HG03159 (cell line): ENCODE data around the gene TTC34.

Experiments
- ATAC-seq: cut with Tn5 transposase; IDR thresholded peaks from one replicate; pipeline ENCODE4 v1.9.1; 2021; ENCODE audit warnings: mild to moderate bottlenecking, moderate library complexity; ENCODE audit not compliant: unreplicated experiment

Gene TTC34

DNA sequence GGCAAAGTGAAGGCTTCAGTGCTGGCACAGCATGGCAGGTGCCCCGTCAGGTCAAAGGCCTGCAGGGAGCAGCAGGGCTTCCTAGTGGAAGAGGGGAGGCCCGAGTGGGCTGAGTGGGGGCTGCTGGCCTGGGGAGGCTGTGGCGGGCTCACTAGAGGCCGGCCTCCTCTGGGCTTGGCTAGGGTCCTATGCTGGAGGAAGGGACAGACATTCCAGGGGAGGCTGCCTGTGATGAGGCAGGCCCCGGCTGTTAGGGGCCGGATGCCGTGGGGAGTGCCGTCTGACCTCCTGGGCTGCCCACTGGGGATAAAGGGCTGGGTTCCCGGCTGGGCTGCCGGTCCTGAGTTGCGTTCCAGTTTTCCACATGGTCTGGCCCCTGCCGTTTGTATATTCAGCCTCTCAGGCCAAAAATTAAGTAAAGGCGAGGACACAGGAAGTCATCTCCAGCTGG lies 193.8 kb downstream of the TTC34 start:
- ATAC-seq = no peak

DNA sequence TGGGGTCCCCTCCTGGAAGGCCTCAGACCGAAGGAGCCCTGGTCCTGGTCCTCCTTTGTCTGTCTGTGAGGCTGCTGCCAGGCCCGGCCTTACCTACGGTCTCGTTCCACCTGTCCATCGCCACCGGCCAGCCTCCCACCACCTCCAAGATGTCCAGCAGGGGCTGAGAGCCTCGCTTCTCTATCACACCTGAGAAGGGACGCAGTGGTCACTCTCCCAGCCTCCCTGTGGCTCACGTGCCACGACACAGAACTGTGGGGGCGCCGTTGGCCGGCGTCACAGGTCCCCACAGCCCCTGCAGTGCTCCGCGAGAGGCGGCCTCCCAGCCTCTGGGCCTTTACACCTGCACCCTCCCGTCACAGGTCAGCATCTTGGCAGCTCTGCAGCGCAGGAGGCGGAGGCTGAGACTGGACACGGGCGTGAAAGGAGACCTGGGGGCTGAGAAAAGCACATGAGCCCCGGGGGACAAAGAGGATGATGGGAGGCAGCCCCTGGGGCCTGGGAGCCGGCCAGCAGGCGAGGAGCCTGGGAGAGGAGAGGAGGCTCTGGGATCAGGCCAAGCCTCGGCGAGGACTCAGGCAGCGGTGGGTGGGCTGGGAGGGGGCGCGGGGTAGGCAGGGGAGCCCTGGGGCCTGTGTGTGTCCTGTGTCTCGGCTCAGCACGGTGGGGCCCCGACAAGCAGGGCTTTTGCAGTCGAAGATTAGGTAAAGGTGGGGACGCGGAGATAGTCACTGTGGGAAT lies 194.4 kb downstream of the TTC34 start:
- no peak for ATAC-seq

DNA sequence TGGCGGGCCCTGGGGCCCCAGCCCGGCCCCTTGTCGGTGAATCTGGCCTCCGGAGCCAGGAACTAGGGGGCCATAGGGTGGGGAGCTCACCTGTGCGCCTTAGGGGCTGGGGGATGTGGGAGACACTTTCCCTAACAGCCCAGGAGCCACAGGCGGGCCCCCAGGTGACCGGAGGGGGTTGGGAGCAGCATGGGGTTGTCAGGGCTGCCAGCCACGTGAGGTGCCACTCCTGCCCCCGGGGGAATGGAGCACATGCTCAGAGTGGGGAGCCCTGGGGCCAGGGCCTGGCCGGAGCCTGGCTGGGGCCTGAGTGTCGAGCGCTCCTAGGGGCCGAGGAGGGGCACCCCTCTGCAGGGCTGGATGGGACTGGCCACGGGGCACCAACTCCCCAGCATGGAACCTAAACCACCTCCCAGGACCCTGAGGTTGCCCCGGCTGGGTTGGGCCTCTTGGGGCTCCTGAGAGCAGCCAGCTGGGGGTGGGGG lies 195.1 kb downstream of the TTC34 start:
- no peak for ATAC-seq

DNA sequence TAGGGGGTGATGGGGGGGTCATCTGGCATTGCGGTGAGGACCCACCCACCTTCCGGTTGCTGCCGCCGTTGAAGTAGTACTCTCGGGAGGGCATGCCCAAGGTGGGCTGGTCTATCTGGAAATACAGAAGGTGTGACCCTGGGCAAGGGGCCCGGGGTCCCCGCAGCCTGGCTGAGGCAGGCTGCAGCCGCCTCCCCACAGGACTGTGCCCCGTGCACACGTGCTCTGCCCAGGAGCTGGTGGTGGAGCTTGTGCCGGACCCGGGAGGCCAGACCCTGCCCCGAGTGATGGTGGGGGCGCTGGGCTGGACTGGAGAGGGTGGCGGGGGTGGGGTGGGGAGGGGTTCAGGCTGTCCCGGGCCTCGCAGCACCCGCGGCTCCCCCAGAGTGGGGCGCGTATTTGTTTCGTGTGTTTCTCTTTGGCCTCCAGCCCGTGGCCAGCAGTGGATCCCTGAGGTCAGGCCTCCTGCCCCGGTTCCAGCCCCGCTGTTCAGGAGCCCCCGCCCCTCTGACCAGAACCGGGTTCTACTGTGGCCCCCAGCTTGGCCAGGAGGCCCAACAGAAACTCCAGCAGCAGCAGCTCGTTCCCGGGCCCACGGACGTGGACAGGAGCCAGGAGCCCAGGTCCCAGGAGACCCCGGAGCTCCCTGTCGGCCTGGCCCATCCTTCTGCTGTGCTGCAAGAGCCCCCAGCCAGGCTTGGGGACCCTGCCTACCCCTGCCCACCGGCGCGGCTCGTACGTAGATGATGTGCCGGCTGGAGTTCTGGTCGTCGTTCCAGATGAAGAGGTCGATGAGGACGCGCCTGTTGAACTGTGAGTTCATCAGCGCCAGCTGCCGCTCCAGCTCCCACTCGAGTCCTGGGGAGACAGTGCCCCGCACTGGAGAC lies 195.7 kb downstream of the TTC34 start:
- no peak for ATAC-seq

DNA sequence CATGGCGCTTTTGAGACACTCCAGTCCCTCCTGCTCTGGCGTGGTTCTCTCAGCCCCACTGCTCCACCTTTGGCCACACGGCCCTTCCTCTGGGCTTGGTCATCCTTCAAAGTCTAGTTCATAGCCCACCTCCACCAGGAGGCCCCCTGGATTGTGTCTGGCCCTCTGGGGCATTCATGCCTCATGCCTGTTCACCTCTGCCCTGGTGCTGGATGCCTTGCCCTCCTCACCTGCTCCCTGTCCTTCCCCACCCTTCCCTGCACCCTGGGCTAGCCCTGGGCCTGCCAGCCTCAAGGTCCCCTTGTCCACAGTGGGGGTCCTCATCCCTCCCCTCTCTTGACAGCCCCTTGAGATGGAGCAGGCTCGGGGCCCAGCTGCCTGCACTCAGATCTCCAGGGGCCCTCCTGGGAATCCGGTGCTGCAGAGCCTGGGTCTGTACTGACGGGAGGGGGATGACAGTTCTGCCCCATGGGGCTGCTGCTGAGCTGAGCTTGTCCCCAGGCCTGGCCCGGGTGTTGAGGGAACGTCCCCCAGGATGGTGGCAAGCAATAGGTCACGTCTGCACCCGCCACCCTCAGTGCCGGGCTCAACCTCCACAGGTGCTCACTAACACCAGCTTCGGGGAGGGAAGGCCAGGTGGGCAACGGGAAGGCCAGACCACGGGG lies 196.5 kb downstream of the TTC34 start:
- ATAC-seq = no peak

DNA sequence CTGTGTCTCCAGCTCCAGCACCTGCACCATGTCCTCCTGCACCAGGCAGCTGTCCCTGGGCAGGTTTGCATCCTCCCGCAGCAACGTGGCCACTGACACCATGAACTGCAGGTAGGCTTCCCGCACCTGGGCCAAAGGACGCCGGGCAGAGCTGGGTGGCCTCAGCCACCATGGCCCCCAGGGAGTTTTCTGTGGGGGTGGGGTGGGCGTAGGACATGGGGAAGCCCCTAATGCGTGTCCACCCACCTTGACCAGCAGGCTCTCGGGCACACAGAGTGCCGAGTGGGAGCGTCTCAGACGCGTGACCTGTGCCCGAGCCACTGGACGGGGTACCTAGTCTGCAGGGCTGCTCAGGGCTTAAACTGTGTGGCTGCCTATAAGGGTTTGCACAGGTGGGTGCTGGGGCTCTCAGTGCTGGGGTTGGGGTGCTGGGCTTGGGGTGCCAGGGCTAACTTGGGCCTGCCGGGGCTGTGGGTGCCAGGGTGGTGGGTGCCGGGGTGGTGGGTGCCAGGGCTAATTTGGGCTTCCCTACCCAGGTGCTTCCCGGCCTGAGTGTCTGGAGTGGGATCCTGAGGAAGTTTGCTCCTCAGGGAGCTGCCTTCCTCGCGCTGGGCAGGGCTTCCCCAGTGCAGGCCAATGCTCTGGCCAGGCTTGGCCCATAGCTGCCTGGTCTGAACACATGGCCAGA lies 197.2 kb downstream of the TTC34 start:
- no peak for ATAC-seq

DNA sequence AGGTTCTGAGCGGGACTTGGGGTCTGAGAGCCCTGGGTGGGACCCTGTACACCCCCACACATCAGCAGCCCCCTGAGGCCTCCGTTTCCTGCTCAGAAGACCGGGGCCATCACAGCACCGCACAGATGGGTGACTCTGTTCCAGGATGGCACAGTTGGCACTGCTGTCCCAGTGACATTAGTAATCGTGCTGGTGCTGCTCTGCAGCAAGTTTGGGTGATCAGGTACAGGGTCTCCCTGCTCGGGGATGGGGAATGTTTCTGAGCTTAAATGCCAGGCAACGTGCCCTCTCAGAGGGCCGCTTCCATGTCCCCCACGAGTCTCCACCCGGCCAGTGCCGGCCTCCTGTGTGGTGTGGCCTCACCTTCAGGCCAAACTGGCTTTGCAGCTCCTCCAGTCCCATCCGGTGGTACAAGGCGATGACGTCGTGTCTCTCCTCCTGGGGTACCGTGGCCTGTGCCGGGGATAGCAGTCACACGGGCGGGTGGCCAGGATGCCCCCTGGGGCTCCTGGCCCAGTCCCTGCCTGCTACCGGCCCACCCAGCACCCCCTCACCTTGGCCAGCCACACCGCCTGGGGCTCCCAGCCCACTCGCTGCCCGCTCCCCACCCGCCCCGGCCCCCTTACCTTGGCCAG lies 197.9 kb downstream of the TTC34 start:
- no peak for ATAC-seq

DNA sequence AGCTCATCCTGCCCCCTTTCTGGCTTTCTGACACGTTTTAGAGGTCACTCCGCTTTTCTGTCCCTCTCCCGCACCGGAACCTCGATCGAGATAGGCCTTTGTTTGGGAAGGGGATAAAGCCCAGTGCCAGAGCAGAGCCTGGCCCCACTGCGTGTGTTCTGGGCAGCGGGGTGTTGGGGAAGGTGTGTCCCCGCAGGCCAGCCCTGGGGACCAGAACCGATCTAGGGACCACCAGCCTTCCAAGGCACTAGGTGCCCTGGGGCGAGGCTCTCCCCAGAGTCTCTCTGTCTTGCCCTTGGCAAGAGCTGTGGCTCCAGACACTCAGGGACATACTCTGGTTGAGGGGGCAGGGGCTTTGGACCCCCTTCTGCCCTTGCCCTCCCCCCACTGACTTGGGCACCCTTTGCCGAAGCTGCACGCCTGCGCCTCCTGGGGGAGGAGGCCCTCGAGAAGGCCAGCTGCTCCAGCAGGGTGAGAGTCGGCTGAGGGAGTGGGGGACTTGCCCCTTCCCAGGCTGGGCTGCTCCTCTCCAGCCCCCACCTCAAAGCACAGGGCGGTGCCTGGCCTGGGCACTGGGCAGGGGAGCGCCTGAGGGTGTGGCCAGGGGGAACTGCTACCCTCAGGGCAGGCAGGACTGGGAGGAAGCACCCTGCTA lies 198.5 kb downstream of the TTC34 start:
- ATAC-seq = no peak

DNA sequence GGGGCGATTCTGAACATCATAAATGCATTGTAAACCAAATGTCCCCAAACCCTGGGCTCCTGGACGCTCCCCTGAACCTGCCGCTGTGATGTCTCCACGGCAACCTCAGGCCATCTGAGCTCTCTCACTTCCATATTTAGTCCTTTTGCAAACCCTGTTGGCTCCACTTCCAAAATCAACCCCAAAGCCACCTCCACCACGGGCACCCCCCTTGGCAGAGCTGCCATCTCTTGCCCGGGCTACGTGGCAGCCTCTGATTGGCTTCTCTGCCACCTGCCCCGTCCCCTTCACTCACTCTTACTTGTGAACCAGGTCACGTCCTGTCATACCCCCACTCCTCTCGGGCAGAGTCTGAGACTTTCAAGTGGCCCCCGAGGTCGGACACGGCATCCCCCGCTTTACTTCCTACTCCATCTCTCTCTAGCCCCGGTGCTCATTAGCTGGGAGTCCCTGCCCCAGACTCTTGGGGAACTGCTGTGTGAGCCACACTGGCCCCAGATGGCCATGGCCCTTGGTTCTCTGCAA lies 199.1 kb downstream of the TTC34 start:
- no peak for ATAC-seq

DNA sequence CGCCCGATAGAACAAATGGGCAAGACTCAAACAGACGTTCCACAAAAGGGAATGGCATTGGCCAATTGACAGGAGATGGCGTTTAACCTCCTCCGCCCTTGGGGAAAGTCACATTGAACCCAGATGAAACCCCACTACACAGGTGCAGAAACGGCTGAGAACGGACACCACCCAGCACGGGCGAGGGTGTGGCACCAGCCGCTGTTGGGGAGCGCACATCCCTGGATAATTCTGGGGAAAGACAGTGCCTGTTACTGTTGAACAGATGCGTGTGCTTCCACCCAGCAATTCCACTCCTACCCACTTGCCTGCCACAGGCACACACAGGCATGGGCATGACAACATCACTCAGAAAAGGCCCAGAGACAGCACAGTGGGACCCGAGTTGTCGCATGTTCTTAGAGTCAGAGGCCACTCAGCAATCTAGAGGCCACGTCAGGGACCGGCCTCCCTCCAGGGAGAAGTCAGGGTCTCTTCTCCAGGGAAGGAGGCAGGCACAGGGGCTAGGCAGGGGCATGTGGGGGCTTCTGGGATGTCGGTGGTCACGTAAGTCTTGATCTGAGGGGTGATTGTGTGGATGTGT lies 199.7 kb downstream of the TTC34 start:
- ATAC-seq = no peak

DNA sequence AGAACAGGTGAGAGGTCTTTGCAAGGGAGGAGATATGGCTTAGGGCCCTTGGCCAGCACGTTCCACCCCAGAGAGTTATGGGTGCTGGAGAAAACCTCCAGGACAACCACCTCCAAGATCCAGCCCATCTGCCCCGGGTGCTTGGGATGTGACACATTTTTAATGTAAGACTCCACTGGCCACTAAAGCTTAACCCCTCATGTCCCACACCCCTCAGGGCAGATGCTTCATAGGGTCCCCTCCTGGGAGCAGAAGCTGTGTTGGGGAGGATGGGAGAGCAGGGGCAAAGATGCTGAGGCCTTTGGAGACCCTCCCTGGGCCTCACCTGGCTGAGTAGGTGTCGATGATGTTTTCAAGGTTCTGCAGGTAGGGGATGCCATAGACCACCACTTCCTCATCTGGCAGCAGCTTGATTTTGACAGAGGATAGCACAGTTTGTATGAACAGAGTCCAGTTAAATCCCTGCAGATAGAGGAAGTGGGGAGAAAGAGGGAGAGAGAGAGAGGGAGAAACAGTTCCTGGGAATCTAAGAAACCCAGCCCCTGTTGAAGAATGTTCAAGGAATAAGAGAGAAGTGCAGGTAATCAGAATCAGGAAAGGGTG lies 203.1 kb downstream of the TTC34 start:
- no peak for ATAC-seq

DNA sequence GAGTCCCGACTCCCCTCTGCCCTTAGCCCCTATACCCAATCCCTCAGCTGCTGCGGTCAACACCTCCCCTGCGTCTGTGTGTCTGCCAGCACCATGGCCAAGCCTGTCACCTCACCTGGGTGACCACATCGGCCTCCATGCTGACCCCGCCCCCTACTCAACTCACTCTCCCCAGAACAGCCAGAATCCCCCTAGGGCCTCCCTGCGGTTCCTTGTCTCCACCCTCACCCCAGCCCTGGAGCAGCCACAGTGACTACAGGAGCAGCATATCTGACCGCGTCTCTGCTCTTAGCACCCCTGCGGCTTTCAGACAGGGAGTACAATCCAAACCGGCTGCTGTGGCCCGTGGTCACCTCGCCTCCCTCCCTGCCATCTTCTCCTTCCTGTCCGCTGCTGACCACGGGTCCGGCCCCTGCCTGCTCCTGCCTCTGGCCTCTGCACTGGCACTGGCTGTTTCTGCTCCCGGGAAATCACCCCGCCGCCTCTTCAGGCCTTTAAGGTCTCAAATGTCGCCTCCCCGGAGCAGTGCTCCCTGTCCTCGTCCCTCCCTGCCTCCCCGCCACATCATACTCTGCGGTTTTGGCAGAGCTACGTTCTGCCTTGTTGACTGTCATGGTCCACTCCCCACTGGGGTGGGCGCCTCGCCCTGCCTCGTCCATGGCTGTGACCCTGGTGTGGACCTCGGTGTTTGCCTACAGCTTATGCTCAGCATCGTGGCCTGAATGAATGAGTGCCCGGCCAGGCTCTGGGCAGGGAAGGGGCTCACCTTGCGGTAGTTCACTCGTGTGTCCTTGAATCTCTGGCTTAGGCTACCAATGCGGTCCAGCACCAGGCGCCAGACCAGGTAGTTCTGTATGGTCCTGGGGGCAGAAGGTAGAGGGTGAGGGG lies 203.8 kb downstream of the TTC34 start:
- no peak for ATAC-seq

DNA sequence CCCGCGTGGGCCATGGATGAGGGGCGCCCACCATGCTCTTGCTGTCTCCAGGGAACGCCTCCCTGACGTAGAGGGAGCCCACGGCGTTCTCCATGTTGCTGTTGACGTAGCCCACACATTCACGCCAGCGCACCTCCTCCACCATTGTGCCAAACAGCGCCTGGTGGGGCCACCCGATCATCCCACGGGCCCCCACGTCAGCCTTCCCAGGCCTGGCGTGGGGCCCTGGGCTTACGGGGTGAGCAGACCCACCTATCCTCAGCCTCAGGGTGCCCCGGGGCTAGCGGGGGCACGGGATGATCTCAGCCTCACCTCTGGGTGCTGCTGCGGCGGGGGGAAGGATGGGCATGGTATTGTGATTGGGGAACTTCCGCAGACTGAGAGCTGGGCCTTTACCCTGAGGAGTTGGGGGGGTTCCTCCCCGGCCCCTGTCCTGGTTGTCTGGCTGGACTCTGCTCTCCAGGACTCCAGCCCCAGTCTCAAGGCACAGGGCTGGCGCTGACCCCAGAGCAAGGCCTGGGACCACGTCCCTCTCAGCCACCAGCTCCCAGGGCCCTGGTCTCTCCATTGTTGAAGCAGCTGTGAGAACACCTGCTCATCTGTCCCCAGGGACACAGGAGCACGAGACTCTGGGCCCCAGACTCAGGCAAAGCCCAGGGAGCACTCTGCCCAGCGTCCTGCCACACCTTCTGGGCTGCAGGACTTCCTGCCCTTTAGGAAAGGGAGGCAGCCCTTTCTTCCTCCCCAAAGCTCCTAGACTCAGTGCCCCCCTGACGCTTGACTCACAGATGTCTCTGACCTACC lies 204.8 kb downstream of the TTC34 start:
- no peak for ATAC-seq

DNA sequence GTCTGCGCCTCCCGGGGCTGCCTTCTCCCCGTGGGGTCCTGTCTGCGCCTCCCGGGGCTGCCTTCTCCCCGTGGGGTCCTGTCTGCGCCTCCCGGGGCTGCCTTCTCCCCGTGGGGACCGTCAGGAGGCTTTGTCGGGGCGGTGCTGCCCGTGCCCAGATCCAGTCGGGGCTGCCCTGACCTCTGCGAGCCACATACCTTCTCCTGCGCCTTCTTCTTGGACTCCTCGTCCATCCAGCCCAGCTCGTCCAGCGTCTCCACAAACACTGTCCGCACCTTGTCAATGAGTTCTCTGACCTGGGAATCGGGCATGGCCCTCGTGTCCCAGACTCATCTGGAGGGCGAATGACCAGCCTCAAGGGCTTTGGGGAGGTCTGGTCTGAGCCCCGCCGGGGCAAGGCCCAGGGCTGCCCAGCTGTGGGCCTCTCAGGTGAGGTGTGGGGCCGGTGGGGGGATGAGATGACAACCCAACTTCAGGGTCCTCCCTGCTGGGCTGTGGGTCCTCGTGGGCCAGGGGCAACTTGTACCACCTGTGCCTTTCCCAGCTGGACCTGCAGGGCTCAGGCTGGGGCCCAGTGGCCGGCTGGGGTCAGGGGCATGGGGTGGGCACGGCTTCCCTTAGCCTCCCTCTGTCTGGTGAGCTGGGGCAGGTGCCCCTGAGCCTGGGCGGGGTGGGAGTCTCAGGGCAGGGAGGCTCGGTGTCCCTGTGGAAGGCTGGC lies 205.5 kb downstream of the TTC34 start:
- no peak for ATAC-seq

DNA sequence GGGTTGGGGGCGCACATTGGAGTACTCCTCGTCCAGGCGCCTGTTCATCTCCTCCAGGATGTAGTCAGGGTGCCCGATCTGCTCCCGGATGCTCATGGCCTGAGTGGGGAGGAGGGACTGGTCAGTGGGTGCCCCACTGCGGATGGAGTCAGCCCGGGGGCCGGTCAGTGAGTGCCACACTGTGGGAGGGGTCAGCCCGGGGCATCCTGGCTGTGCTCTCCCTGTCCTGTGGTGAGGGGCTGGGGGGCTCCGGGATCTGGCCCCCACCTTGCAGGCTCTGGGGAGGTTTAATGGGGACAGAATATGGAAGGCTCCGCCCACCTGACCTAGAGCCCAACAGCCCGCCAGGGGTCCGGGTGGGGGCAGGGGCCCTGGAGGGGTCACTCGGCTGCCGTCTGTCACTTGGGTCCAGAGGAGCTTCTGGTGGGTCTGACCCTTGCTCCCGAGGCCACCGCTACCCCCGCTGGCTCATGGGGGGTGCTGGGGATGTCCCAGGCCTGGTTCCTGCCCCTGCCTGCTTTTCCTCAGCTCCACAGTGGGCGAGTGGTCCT lies 206.2 kb downstream of the TTC34 start:
- ATAC-seq = no peak

DNA sequence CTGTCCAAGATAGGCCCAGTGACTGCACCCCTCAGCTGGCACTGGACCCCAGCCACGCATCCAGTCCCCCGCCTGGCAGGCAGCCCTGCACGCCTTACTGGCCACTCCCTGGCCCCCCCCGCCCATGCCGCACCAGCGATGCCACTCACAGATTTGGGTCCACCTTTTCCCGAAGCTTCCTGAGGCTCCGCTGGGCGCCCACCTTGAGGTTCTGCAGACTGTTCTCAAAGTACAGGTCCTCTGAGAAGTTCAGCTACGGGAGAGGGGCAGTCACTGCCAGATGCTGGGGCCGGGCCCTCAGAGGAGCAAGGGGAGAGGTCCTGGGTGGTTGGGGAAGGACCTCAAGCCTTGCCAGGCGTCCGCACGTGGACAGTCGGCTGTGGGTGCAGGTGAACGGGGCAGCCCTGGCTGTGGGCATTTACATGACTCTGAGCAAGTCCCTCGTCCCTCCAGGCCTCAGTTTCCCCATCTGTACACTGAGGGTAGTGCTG lies 206.8 kb downstream of the TTC34 start:
- no peak for ATAC-seq
